NCI-H2227 treated with DMSO at 0.1 percent for 48 hours (cell line): Measurements from ENCODE around the gene PTPRU.

Experiments
- DNase-seq: peaks from one replicate; lab custom pipeline; 2025; lab: John Stamatoyannopoulos, UW

PTPRU gene

DNA sequence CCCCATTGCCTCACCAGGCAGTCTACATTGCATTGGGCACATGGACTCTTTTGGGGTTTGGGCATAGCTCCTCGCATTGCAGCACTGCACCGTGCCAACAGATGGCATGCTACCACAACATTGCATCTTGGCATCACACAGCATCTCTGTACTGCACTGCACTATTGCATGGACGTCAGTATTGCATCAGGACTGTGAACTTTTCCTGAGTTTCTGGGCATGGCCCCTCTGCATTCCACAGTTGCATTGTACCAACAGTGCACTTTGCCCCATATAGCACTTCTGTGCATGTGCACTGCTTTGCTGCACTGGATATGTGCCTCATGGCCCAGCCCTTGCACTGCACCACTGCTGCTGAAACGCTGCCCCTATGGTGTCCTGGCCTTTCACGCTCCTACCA is 9.6 kb downstream of the PTPRU start:
- DNase-seq: no peak

GRCh38 chr1:29247044-29247443 is 10.7 kb downstream of the PTPRU start:
- DNase-seq: no peak

- no peak for DNase-seq
Measured at GRCh38 chr1:29247571-29248273, 11.4 kb downstream of the PTPRU start.

GRCh38 chr1:29248409-29248808 is 12.1 kb downstream of the PTPRU start:
- DNase-seq: no peak

GRCh38 chr1:29249170-29249691 is 12.9 kb downstream of the PTPRU start:
- no peak for DNase-seq

DNA sequence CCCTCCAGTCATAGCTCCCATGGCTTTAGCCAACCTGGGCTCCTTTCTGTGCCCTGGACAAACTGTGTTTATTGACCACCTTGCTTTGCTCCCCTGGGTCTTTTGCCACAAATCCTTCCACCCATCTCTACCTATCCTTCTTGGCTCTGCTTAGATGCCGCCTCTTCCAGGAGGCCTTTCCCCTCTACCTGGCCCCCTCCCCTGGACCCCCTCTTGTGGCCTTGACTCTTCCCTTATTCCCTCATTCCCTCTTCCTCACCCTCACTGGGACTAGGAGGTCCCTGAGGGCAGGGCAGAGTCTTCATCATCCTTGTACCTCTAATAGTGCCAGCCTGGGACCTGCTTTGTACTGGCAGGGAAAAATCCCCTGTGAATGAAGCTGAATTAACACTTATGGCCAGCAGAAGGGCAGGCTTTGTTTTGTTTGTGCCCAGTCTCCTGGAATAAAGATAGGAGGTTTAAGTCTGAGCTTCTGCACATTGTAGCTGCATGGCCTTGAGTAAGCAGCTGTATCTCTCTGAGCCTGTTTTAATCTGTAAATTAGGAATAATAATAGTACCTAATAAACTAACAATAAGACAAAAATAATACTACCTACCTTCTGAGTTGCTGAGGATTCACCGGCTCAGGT is 13.7 kb downstream of the PTPRU start:
- DNase-seq: no peak

DNA sequence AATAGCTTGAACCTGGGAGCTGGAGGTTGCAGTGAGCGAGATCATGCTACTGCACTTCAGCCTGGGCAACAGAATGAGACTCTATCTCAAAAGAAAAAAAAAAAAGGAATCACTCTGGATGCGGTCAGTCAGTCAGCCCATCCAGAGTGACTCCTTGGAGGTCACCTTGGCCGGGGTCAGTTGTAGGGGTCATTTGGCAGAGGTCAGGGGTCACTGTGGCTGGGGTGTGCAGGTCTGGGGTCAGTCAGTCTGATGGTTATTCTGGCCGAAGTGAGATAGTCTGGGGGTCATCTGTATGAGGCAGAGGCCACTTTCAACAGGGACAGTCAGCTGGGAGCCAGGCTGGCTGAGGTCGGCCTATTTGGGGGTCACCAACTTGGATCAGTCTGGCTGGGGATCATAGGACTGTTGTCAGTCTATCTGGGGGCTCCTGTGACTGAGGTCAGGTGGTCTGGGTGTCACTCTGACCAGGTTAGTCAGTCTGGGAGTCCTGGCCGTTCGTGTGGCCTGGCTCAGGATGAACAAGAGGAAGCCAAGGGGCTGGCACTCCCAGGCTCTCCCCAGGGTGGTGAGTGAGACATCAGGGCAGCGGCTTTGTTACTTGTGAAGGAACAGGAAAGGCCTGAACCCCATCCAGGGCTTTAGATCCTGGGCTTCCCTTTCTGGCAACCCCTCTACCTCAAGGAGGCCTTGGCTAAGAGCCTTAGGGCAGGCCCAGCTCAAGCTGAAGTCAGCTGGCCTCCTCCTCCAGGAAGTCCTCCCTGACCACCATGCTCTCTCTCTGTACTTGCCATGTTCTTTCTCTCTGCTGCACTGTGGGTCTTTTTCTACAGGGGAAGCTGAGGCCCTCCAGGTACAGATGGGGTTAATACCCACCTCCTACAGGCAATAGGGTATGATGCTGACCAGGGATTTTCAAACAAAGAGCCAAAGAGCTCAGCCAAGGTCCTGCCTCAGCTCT is 15.1 kb downstream of the PTPRU start:
- DNase-seq: no peak

DNA sequence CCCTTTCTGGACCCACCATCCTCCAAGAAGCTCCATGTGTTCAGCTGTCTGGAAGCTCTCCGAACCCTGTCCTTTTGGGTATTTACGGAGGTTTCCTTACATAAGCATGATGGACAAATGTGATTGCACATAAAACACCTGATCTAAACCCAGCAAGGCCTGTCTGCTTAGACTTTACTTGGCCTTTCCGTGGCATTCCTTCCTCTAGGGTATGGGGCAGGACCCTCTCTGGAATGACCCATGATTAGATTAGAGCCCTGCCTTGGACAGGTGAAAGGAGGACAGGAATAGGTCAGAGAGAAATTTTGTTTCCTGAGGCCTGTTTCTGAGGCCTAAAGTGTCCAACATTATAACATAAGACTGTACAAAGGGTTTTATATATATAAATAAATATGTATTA is 16.9 kb downstream of the PTPRU start:
- DNase-seq: no peak

DNA sequence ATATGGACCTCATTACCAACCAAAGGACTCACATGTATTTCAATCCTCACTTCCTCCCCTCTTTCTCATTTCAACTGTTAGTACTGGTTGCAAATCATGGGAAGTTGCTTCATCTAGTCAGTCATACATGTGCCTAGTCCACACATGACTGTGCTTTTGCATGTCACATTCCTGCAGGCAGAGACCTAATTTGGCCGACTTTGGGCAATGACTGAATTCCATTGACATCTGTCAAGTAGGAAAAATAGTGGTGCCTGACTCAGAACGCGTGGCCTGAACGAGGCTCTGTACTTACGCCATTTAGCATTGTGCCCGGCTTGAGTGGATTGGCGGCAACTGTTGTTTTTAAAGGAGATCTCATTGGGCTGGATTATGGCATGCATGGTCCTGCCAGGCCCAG is 18.0 kb downstream of the PTPRU start:
- DNase-seq: no peak

DNA sequence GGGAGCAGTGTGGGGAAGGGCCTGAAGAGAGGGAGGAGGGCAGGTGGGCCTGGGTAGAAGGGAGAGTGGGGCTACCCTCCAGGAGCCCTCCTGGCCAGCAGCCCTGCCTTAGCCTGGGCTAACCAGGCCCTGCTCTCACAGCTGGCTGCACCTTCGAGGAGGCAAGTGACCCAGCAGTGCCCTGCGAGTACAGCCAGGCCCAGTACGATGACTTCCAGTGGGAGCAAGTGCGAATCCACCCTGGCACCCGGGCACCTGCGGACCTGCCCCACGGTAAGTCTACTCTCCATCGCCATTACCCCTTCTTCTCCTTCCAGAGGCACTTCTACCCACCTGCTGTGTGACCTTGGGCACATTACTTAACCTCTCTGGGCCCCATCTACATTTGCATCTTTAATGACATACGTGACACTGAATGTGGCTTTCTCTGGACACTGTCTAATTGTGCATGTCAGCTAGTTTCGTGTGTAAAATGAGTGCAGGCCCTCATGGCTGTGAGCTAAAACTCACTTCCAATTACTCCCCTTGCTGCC is 18.9 kb downstream of the PTPRU start:
- no peak for DNase-seq

DNA sequence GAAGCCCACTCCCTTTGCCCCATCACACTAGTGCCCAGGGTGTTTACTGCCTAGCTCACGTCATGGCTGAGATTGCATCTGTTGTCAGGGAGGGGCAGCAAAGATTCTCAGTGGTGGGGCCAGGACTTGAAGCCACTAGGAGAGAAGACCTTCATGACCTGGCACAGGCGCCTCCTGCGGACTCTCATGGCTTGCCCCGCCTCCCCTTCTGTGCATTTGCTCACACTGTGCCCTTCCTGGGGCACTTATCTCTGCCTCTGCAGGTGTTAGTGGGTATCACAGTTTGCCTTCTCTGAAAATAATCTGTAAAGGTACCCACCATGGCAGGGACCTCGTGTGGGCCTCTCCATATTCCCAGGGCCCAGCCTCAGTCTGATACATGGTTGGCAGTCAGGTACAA is 20.1 kb downstream of the PTPRU start:
- DNase-seq: no peak

DNA sequence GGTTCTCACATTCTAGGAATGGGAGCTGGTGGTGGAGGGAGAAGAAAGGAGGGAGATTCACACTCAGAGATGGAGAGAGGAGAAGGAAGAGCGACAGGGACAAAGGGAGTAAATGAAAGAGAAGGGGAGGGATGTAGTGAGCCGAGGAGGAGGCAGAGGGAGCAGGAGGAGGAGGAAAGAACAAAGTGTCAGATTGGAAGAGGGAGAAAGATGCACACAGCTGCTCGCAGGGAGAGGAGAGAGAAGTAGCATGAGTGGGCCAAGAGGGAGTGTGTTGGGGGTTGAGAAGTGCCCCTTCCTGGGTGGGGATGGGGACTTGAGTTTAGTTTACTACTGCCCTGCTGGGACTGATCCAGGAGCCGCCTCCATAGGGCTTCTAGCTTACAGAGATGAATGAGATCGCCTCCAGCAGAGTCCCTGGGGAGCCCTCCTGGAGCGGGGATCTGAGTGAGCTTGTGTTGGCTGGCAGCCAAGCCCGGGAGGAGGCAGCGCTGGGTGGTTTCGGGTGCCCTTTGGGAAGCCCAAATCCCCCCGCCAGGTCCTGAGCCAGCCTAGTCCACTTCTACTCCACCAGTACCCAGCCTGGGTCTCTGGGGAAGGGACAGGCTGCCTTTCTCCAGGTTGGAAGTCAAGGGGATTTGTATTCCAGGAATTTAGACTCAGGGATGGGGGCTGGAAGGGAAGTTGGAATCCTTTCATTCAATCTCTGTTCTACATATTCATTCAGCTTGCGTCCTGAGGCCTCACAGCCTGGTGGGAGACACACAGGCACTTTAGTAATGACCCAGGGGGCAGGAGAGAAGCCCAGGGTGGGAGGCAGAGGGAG is 20.9 kb downstream of the PTPRU start:
- no peak for DNase-seq

GRCh38 chr1:29258189-29258975 is 22.1 kb downstream of the PTPRU start:
- DNase-seq: no peak

DNA sequence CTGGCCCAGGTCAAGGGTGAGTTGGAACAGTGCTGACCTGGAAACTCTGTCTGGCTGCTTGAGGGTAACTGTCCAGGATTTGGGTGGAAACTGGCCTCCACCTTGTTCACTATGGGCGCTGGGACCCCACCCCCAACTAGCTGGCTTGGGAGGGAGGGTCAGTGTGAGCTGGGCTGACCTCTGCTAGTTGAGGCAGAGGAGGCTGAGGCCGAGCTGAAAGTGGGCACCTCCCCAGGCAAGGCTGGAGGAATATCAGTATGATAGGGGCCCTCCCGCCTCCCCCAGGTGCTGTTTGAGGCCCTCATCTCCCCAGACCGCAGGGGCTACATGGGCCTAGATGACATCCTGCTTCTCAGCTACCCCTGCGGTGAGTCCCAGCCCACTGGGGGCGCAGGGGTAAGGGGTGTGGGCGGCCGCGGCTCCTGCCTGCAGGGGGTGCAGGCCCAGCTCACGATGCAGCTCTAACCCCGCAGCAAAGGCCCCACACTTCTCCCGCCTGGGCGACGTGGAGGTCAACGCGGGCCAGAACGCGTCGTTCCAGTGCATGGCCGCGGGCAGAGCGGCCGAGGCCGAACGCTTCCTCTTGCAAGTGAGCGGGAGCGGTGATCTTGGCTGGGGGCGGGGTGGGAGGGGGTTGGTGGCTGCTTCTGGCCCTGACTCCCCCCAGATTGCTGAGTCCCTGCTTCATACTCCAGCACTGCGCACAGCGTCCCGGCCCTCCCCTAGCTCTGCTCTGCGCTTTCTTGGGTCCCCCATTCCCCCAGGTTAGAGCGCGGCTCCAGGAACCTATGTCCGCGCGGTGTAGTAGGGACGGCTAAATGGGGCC is 22.9 kb downstream of the PTPRU start:
- no peak for DNase-seq

DNA sequence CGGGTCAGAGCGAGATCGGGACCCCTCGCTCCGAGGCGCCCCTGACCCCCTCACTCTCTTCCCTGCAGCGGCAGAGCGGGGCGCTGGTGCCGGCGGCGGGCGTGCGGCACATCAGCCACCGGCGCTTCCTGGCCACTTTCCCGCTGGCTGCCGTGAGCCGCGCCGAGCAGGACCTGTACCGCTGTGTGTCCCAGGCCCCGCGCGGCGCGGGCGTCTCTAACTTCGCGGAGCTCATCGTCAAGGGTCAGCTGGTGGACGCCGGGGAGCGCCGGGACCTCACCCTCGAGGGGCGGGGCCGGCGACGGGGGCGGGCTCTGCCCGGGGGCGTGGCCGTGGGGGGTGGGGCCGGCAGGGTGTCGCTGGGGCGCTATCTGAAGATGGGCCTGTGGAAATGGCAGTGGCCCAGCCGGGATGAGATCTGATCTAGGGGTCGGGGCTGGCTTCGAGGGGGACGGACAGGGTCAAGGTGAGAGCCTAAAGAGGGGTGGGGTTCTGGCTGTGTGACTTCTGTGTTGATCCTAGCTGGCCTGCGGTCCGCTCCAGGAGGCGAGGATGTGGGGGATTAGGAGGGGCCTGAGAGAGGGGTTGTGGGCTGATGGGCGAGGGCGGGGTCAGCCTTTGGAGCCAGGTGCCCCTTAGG is 23.6 kb downstream of the PTPRU start:
- no peak for DNase-seq

- DNase-seq: no peak
Measured at GRCh38 chr1:29260531-29260930, 24.2 kb downstream of the PTPRU start.

DNA sequence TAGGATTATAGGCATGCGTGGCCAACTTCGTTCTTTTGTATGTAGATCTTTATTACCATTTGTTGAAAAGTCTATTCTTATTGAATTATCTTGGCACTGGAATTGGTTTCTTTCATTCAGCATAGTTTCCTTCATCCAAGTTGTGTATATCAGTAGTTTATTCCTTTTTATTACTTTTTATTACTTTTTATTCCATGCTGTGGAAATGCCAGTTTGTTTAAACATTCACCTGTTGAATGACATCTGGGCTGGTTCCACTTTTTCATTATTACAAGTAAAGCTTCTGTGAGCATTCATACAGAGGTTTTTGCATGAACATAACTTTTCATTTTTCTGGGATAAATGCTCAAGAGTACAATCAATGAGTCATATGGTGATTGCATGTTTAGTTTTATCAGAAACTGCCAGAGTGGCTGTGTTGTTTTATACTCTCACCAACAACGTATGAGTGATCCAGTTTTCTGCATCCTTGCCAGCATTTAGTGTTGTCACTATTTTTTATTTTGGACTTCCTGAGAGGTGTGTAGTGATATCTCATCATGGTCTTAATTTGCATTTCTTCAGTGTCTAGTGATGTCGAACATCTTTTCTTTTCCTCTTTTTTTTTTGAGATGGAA is 28.6 kb downstream of the PTPRU start:
- no peak for DNase-seq

DNA sequence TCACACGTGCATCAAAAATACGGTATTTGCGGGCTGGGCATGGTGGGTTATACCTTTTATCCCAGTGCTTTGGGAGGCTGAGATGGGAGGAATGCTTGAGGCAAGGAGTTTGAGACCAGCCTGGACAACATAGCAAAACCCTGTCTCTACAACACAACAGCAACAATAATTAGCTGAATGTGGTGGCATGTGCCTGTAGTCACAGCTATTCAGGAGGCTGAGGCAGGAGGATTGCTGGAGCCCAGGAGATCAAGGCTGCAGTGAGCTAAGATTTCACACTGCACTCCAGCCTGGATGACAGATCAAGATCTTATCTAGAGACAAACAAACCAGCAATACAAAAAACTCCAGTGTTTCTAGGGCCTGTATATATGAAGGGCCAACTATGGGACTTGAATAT is 30.6 kb downstream of the PTPRU start:
- no peak for DNase-seq
